HEK293T (cell line): ENCODE results near the gene RGP1.

ENCODE experiments used
- ARNT ChIP-seq: fragments of 450-650 bp; IDR thresholded peaks from 2 replicates; pipeline ENCODE4 v1.6.1; 2017; ENCODE audit warnings: mild to moderate bottlenecking
- BHLHE40 ChIP-seq: fragments of 450-650 bp; IDR thresholded peaks from 2 replicates; pipeline ENCODE4 v1.6.1; 2016; ENCODE audit warnings: mild to moderate bottlenecking, moderate library complexity, borderline replicate concordance
- FOXA1 ChIP-seq: fragments of 450-650 bp; IDR thresholded peaks from 2 replicates; pipeline ENCODE4 v1.6.1; 2016; ENCODE audit warnings: mild to moderate bottlenecking
- FOXM1 ChIP-seq: fragments of 450-650 bp; IDR thresholded peaks from 2 replicates; pipeline ENCODE4 v1.6.1; 2017; ENCODE audit warnings: mild to moderate bottlenecking, borderline replicate concordance
- HDGF ChIP-seq: fragments of 450-650 bp; IDR thresholded peaks from 2 replicates; pipeline ENCODE4 v1.6.1; 2017; ENCODE audit warnings: antibody characterized with exemption, borderline replicate concordance
- LEF1 ChIP-seq: fragments of 450-650 bp; IDR thresholded peaks from 2 replicates; pipeline ENCODE4 v1.6.1; 2017; ENCODE audit warnings: mild to moderate bottlenecking, borderline replicate concordance
- NFRKB ChIP-seq: fragments of 450-650 bp; IDR thresholded peaks from 2 replicates; pipeline ENCODE4 v1.6.1; 2016; ENCODE audit warnings: mild to moderate bottlenecking, moderate library complexity
- SP1 ChIP-seq: fragments of 450-650 bp; IDR thresholded peaks from 2 replicates; pipeline ENCODE4 v1.6.1; 2017
- SUZ12 ChIP-seq: fragments of 450-650 bp; IDR thresholded peaks from 2 replicates; pipeline ENCODE4 v1.6.1; 2016; ENCODE audit warnings: mild to moderate bottlenecking
- ZNF384 ChIP-seq: fragments of 450-650 bp; IDR thresholded peaks from 2 replicates; pipeline ENCODE4 v1.6.1; 2016
- TF ChIP-seq, protein P1 (sequence below): fragments of 450-650 bp; IDR thresholded peaks from 2 replicates; pipeline ENCODE4 v1.6.1; 2016

DNA sequence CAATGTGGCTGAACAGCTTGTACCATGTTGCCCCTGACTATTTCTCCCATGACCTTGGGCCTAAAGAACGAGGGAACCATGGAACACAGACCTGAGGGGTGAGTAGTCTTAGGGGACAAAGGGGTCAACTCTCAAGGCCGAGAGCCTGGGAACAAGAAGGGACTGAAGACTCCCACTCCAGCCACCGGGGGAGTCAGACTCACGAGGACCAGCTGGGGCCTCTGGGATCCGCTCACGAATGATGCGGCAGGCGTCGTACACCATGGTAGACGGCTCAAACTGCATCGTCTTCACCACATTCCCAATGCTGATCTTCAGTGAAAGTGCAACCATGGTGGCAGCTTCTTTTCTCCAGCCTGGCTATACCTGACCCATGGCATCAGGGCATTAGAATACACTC is 23.7 kb upstream of the RGP1 start:
- no peak for TF ChIP-seq BHLHE40
- no peak for TF ChIP-seq FOXM1
- TF ChIP-seq ZNF384, result no peak
- TF ChIP-seq LEF1, result no peak
- TF ChIP-seq SP1, result no peak
- no peak for TF ChIP-seq SUZ12
- no peak for TF ChIP-seq NFRKB
- TF ChIP-seq HDGF, result no peak
- TF ChIP-seq, protein P1, sequence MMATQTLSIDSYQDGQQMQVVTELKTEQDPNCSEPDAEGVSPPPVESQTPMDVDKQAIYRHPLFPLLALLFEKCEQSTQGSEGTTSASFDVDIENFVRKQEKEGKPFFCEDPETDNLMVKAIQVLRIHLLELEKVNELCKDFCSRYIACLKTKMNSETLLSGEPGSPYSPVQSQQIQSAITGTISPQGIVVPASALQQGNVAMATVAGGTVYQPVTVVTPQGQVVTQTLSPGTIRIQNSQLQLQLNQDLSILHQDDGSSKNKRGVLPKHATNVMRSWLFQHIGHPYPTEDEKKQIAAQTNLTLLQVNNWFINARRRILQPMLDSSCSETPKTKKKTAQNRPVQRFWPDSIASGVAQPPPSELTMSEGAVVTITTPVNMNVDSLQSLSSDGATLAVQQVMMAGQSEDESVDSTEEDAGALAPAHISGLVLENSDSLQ, result no peak
- TF ChIP-seq ARNT, result no peak
- no peak for TF ChIP-seq FOXA1
